A549 (cell line): Measurements from ENCODE around the gene IFNB1.

Source experiments
- CTCF ChIP-seq: fragments of >200 bp; sonication (Bioruptor Twin); formaldehyde crosslinking; IDR thresholded peaks from 3 replicates; pipeline ENCODE4 v1.5.1; 2016
- ELK1 ChIP-seq: fragments of 150-350 bp; IDR thresholded peaks from 2 replicates; pipeline ENCODE4 v1.6.1; 2014; ENCODE audit warnings: low read depth, mild to moderate bottlenecking, low read length
- MAX ChIP-seq: IDR thresholded peaks from 2 replicates; pipeline ENCODE4 v1.6.1; 2012
- MAZ ChIP-seq: fragments of 150-350 bp; IDR thresholded peaks from 2 replicates; pipeline ENCODE4 v1.6.1; 2014; ENCODE audit warnings: antibody characterized with exemption, low read depth, low read length, borderline replicate concordance
- POLR2A ChIP-seq: IDR thresholded peaks from 2 replicates; pipeline ENCODE4 v1.6.1; 2012; ENCODE audit warnings: mild to moderate bottlenecking, low read length
- RAD21 ChIP-seq, 2 experiments: fragments of >200 bp in 1 of 2; sonication (Bioruptor Twin) in 1 of 2; formaldehyde crosslinking in 1 of 2; IDR thresholded peaks in 1 of 2; conservative IDR thresholded peaks in 1 of 2; 2 replicates in 1 of 2; 3 replicates in 1 of 2; pipeline ENCODE4 v1.6.1; 2012 to 2018; ENCODE audit warnings: inconsistent platforms in 1 of 2
- RCOR1 ChIP-seq: fragments of 150-350 bp; IDR thresholded peaks from 2 replicates; pipeline ENCODE4 v1.6.1; 2014; ENCODE audit warnings: antibody characterized with exemption, low read length, low read depth
- SMC3 ChIP-seq: fragments of >200 bp; sonication (Bioruptor Twin); formaldehyde crosslinking; IDR thresholded peaks from 3 replicates; pipeline ENCODE4 v1.6.1; 2018; ENCODE audit warnings: inconsistent platforms
- ZC3H11A ChIP-seq: fragments of 450-650 bp; IDR thresholded peaks from 2 replicates; pipeline ENCODE4 v1.6.1; 2014; ENCODE audit warnings: antibody characterized with exemption, mild to moderate bottlenecking
- ZNF302 ChIP-seq: fragments of 250-450 bp; sonication (Bioruptor Pico); IDR thresholded peaks from 2 replicates; pipeline ENCODE4 v1.9.0; 2021; ENCODE audit warnings: inconsistent platforms, mild to moderate bottlenecking, moderate library complexity
- TF ChIP-seq, protein P1 (sequence below): fragments of 200-600 bp; sonication (generic); IDR thresholded peaks from 2 replicates; pipeline ENCODE4 v1.6.1; 2016; ENCODE audit warnings: antibody characterized with exemption, mild to moderate bottlenecking, moderate library complexity
- TF ChIP-seq, protein P2 (sequence below): IDR thresholded peaks from 2 replicates; pipeline ENCODE4 v1.6.1; 2012

DNA sequence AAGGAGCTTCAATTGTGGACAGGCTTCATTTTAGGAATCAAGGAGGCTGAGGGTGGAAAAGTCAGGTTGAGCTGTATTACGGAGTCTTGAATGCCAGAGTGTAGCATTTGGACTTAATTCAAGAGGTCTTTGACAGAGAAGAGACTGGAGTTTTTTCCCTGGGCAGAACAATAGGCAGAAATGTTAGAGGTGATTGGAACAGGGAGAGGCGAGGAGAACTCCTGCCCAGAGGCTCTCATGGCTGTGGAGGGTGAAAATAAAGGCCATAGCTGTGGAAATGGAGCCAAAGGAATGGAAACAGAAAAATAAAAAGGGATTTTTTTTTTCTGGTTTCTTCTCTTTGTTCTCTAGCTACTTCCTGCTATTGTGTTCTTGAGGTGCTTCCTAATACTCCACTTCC lies 3.7 kb upstream of the IFNB1 start:
- no peak for TF ChIP-seq ZNF302 (CRISPR knock-in tag)
- no peak for TF ChIP-seq ZC3H11A
- no peak for TF ChIP-seq RAD21 (conservative IDR thresholded peaks at IDR 0.05 in 1 of 2, IDR thresholded peaks at IDR 0.05 in 1 of 2)
- TF ChIP-seq MAX = no peak
- no peak for TF ChIP-seq CTCF
- TF ChIP-seq POLR2A = no peak
- no peak for TF ChIP-seq RCOR1
- TF ChIP-seq, protein P1, sequence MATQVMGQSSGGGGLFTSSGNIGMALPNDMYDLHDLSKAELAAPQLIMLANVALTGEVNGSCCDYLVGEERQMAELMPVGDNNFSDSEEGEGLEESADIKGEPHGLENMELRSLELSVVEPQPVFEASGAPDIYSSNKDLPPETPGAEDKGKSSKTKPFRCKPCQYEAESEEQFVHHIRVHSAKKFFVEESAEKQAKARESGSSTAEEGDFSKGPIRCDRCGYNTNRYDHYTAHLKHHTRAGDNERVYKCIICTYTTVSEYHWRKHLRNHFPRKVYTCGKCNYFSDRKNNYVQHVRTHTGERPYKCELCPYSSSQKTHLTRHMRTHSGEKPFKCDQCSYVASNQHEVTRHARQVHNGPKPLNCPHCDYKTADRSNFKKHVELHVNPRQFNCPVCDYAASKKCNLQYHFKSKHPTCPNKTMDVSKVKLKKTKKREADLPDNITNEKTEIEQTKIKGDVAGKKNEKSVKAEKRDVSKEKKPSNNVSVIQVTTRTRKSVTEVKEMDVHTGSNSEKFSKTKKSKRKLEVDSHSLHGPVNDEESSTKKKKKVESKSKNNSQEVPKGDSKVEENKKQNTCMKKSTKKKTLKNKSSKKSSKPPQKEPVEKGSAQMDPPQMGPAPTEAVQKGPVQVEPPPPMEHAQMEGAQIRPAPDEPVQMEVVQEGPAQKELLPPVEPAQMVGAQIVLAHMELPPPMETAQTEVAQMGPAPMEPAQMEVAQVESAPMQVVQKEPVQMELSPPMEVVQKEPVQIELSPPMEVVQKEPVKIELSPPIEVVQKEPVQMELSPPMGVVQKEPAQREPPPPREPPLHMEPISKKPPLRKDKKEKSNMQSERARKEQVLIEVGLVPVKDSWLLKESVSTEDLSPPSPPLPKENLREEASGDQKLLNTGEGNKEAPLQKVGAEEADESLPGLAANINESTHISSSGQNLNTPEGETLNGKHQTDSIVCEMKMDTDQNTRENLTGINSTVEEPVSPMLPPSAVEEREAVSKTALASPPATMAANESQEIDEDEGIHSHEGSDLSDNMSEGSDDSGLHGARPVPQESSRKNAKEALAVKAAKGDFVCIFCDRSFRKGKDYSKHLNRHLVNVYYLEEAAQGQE = no peak
- TF ChIP-seq MAZ = no peak
- TF ChIP-seq, protein P2, sequence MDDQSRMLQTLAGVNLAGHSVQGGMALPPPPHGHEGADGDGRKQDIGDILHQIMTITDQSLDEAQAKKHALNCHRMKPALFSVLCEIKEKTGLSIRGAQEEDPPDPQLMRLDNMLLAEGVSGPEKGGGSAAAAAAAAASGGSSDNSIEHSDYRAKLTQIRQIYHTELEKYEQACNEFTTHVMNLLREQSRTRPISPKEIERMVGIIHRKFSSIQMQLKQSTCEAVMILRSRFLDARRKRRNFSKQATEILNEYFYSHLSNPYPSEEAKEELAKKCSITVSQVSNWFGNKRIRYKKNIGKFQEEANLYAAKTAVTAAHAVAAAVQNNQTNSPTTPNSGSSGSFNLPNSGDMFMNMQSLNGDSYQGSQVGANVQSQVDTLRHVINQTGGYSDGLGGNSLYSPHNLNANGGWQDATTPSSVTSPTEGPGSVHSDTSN = no peak
- no peak for TF ChIP-seq ELK1
- no peak for TF ChIP-seq SMC3
